HG02610 (cell line): ENCODE results near the gene DPM1.
"Not testable (repeated sequence)": the region's sequence is repeated elsewhere in the genome, so short reads cannot be mapped to it uniquely, and the experiment has no call there.

Experiments
- ATAC-seq: cut with Tn5 transposase; IDR thresholded peaks from one replicate; pipeline ENCODE4 v1.9.1; 2021; ENCODE audit warnings: mild to moderate bottlenecking, moderate library complexity; ENCODE audit not compliant: unreplicated experiment

The DPM1 gene

GRCh38 chr20:50980071-50980681 lies 21.8 kb upstream of the DPM1 start:
- ATAC-seq: no peak

- ATAC-seq: not testable (repeated sequence)
These were observed 20.2 kb upstream of the DPM1 start for GRCh38 chr20:50978533-50978932.

GRCh38 chr20:50977066-50978021 lies 19.0 kb upstream of the DPM1 start:
- no peak for ATAC-seq

GRCh38 chr20:50975701-50976330 lies 17.5 kb upstream of the DPM1 start:
- no peak for ATAC-seq

GRCh38 chr20:50969912-50970311 lies 11.6 kb upstream of the DPM1 start:
- no peak for ATAC-seq

GRCh38 chr20:50969435-50969834 lies 11.1 kb upstream of the DPM1 start:
- ATAC-seq: no peak

GRCh38 chr20:50968289-50968688 lies 10.0 kb upstream of the DPM1 start:
- ATAC-seq: no peak

- ATAC-seq: no peak
These were observed 9.3 kb upstream of the DPM1 start for GRCh38 chr20:50967586-50967985.

- ATAC-seq: no peak
These were observed 1.3 kb upstream of the DPM1 start for GRCh38 chr20:50959543-50960126.

- peak; percentile 83 for ATAC-seq
These were observed 547 bp upstream of the DPM1 start, which contains the start of gene MOCS3 for GRCh38 chr20:50958615-50959542. MOCS3 (plus strand) TSS chr20:50958818; CDS start chr20:50958843, 25 bp downstream.

- ATAC-seq: no peak
These were observed 1.1 kb downstream of the DPM1 start for GRCh38 chr20:50957276-50957675.

GRCh38 chr20:50953821-50954220 lies 4.5 kb downstream of the DPM1 start:
- ATAC-seq: no peak

- no peak for ATAC-seq
These were observed 5.1 kb downstream of the DPM1 start for GRCh38 chr20:50953196-50953595.

- ATAC-seq: no peak
These were observed 10.1 kb downstream of the DPM1 start for GRCh38 chr20:50948132-50948785.

- ATAC-seq: no peak
These were observed 15.3 kb downstream of the DPM1 start for GRCh38 chr20:50943069-50943468.

- no peak for ATAC-seq
These were observed 24.7 kb downstream of the DPM1 start for GRCh38 chr20:50933589-50933988.

- ATAC-seq: no peak
These were observed 25.5 kb downstream of the DPM1 start for GRCh38 chr20:50932691-50933280.

GRCh38 chr20:50932016-50932485 lies 26.3 kb downstream of the DPM1 start:
- ATAC-seq: no peak
